Measurements from ENCODE around the gene NRIP3.
"Not testable (repeated sequence)": the region's sequence is repeated elsewhere in the genome, so short reads cannot be mapped to it uniquely, and the experiment has no call there.

Gene NRIP3

DNA sequence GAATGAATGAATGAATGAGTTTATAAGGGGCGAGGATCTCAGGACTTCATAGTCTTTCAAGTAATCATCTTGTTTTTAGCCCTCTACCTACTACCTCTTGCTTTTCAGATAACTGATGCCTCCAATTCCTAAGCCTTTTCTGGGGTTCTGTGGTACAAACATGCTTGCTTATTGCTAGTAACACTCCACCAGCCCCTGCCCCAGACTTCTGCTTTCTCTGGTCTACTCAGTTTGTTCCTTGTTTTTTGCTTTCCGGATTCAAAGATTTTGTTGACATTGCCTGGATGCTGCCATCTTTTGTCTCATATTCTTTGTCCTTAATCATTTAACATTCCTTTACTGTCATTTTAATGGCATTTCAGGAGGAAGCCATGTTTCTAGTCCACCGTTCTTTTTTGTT lies 30.7 kb downstream of the NRIP3 start:
- DNase-seq (ENCODE audit: low read depth in 2 of 2): no peak

DNA sequence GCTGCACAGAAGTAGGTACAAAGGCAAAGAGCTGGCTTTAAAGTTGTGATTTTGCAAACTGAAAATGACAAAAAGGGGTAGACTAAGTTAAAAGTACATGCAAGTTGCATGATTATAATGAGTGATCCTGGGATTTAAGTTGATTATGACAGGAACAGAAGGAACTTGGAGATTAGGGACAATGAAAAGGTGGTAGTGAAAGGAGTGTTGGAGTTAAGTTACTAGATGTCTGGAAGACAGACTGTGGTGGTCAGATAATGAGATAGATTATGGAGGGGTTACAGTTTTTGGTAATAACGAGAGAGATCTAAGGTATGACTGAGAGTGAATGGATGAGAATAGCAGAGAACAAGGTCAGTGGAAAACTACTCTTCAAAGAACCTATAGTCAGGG lies 31.9 kb downstream of the NRIP3 start:
- DNase-seq (ENCODE audit: low read depth in 2 of 2): no peak

DNA sequence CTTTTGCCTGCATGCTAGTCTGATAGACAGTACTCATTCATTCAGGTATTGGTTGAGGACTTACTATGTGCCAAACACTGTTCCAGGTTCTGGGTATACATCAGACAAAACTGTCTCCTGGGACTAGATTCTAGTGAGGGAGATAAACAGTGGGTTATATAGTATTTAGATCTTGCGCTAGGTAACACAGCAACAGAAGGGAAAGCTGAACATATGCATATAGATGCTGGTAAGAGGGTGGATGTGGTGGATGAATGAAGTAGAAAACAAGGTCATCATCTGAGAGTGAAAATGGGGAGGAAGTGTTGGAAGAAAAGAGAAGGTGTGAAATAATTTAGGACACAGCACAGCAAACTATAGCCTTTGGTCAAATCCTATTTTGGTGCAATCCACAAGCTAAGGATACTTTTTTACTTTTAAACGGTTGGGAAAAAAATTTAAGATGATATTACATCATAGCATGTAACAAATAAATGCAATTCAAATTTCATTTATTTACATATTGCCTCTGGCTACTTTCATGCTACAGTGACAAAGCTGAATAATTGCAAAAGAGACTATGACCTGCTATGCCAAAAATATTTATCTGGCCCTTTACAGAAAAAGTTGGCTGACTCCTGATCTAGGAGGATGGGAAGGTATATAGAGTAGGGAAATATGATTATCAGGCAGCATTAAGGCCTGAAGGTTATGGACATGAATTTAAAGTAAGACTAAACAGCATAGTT lies 32.4 kb downstream of the NRIP3 start:
- DNase-seq (ENCODE audit: low read depth in 2 of 2): no peak

DNA sequence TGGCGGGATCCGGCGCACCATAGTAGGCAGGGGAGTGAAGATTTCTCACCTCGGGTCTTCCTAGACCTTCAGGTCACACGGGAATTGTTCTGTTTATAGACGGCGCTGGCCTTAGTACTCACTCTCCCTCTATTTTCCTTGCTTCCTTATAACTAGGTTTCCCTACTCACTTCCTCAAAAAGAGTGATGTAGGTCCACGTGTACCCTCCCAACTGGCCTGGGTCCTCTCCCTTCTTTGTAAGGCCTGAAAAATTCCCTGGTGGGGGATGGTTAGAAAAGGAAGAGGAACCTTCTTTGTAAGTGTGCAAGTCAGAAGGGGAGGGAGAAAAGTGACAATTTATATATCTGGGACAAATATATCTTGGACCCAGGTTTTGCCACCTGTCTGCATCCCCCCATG lies 36.6 kb downstream of the NRIP3 start:
- no peak for DNase-seq (ENCODE audit: low read depth in 2 of 2)

DNA sequence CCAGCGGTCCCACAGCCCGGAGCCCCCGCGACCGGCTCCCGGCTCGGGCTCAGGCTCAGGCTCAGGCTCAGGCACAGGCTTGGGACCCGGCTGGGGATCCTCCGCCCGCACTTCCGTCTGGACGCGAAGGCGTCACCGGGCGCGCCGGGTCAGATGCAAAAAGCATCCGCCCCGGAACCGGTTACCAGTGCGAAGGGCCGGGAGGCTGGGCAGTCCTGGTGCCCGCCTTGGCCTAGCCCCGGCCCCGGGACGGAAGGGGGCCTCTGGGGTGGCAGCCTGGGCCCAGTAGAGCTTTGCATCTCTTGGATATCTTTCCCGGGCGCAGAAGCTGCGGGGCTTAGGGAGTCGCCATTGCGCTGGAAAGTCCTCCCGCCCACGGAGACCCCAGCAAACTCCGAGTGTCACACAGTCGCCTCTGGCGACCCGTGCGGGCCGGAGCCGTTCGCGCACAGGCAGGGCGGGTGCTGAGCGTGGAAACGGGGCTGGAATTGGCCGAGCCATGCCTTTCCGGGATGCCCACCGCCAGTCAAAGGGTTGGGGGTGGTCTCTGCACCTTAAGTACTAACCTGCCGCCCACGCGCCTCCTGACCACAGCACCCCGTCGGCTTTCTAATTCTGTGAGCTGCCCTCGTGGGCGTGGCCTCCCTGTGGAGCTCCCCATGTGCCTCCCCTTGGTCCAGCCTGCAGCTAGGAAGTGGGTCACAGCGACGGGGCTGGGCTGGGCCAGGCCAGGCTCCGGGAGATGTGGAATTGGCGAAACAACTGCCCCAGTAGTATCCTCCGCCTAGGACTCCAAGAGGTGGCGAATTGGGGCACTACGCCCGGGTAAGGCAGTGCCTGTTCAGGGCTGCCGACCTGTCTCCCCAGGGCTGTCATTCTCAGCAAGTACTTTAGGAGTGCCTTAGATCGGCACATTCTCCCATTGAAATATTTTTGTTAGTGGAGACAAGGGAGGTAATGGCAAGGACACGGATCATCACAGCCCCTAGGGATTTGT lies 39.2 kb downstream of the NRIP3 start, which contains the start of gene TMEM9B:
Gene TMEM9B, minus strand, starts transcription at position 119 of the 997 bp plus-strand sequence. CDS start 129 bp downstream, outside the sequence.
- DNase-seq (ENCODE audit: low read depth in 2 of 2): peak; percentile 34 to 54

DNA sequence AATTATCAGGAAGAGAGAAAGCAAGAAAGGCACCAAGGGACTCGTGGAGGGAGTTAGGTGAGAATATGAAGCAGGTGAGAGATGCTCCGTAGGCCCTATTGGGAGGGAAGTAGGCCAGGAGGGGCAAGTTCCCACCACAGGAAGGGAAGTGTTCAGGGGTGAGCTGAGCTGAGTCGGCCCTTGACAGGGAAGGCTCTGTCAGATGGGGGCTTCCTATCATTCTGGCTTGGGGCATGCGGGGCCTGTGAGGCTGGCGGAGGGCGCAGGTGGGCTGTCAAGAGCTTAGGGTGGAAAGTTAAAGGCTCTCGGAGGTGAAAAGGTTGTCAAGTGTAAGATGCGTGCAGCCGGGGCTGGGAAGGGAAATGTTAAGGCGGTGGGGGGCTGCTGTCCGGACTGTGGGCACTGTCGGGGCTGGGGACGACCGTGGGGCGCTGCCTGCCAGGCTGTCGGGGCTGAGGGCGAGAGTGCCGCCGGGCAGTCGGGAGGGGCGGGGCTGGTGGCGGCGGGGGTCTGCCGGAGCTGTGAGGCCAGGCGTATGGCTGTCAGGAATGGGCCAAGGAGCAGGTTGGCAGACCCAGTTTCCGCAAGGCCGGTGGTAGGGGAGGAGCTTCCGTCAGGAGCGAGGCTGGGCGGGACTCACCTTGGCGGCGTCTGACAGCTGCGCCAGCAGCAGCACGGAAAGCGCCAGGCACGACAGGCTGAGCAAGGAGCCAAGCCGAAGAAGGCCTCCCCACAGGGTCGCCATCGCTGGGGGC lies 40.1 kb downstream of the NRIP3 start:
- peak; percentile 23 to 52 for DNase-seq (ENCODE audit: low read depth in 2 of 2)

DNA sequence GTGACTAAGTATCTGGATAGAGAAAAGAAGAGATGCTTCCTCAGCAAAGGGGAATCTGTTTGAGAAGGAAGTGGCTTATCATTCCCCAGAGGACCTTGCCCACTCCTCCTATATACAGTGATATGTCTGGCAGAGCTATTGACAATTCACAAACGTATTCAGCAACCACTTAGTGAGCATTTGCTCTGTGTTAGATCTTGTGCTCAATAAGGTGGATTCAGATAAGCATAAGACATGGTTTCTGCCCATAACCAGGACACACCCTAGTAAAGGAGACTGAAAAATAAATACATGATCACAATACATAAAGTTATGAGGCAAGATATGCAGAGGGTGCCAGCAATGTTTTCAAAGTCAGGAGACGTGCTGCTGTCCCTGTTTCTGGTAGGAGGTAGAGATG lies 41.0 kb downstream of the NRIP3 start:
- DNase-seq (ENCODE audit: low read depth in 2 of 2): no peak

DNA sequence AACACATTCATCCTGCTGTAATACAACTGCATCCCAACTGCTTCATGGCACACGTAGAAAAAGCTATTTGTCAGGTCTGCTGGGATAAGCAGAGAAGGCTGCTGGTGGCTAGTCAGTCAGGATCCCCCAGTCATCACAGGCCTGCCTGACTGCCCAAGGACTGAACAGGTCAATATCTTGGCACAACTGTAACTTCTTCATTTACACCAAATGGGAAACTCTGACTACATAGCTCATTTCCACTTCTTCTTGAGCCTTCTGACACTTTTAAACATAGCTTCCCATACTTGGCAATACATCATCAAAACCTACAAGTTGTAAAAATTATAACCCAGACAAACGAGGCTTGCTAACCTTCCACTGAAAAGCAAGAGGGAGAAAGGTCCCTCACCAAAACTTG lies 42.4 kb downstream of the NRIP3 start:
- DNase-seq (ENCODE audit: low read depth in 2 of 2): no peak

DNA sequence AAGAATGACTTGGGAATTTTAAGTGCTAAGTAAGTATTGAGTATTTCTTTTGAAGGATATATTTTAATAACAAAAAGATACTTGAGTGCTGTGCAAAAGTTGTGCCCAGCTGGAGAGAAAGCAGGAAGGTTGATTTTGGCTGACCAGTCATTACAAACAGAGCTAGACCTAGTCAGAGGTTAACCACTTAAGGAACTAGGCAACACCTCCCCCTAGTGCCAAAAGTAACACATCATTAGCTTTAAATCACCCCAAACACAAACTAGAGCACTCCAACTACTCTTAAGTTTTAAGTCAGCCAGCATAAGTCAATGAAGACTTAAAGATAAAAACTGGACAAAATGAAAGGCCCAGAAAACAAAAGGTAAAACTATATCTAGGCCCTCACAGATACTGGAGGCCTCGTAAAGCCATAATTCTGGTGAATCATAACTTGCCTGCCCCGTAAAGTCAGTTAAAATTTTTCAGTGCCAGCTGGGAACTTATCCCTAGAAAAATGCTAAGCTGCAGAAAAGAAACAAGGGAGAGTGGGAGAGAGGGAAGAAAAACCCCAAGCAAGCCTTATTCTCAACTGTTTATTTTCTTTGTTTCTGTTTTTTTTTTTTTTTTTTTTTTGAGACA lies 44.1 kb downstream of the NRIP3 start:
- DNase-seq (ENCODE audit: low read depth in 2 of 2): no peak

DNA sequence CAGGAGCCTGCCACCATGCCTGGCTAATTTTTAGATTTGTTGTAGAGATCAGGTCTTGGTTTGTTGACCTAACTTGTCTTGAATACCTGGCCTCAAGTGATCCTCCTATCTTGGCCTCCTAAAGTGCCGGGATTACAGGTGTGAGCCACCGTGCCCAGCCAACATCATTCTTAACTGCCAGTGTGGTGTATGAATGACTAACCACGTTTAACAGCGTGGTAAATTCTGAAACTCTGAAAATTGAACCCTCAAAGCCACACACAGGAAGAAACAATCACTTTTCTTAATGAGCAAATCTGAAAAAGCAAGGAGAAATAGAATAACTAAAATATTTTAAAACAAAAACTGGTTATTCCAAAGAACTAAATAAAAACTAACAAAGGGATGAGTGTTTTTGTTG lies 46.9 kb downstream of the NRIP3 start:
- DNase-seq (ENCODE audit: low read depth in 2 of 2): no peak

DNA sequence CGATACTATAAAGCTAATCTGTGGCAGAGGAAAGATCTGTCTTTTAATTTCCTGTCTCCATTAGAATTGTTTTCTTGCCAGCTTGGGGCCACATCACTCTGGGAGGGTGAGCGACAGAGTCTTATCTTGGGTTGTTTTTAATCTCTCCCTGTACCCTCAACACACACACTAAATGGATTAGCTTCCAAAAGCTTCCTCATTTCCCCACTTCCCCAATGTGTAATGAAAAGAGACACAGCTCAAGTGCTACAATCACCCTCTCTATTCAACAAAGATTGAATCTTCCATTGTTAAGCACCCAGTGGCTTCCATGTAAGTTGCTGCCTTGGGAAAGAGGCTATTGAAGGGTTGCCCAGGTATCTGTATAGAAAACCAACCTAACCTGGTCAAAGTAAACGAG lies 54.9 kb downstream of the NRIP3 start:
- no peak for DNase-seq (ENCODE audit: low read depth in 2 of 2)

DNA sequence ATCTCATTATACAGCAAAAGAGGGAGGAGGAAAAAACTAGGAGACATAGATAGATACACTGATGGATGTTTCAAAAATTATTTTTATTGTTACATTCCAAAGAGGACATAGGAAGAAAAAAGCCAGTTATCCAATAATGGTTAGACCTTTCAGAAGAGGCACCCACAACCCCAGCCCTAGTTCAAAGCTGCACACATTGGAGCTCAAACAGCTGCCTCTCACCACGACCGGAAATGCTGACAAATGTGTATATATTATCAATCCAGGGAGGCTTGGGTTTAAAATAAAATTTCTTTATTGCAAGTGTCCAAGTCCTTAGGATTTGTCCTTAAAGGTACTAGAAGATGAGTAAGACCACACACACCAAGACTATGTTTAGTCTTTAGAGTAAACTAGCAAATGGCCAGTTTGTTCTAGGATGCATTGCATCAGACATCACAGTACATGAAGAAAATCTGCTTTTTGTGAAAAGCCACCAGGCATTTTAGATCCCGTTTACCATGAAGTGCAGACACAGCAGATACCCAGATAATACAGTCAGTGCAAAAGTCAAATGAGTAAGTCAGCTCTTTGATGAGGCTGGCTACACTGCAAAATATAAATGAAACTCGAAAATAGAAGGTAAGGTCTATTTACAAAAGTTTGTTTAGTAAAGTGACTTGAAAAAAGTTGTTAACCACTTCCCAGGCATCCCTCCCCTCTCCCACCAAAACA lies 56.4 kb downstream of the NRIP3 start:
- no peak for DNase-seq (ENCODE audit: low read depth in 2 of 2)

DNA sequence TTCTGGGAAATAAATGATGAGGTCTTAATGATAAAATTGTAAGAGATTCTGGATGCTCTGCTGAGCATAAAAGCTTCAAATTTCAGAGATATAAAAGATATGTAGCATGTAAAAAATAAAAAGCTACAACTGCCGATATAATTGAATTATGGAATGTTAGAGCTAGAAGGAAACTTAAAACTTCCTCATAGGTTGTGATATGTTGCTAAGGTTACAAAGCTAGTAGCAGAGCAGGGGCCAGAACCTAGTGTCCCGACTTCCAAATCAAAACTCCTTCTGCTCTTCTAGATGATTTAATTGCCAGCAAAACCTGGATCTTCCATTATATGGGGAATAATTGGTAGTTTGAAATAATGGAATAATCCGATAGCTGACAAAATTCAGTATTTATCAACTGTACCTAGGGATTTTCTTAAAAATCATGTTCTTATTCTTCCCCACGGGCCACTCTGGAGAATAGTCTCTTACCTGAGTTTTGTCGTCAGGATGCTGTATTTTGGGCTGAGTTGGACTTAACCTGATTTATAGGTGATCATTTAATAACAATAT lies 61.2 kb downstream of the NRIP3 start, which contains the start of gene ASCL3:
Gene ASCL3, minus strand, starts transcription at position 499 of the 549 bp plus-strand sequence. CDS start 4,855 bp downstream, outside the sequence.
- DNase-seq (ENCODE audit: low read depth in 2 of 2): no peak

DNA sequence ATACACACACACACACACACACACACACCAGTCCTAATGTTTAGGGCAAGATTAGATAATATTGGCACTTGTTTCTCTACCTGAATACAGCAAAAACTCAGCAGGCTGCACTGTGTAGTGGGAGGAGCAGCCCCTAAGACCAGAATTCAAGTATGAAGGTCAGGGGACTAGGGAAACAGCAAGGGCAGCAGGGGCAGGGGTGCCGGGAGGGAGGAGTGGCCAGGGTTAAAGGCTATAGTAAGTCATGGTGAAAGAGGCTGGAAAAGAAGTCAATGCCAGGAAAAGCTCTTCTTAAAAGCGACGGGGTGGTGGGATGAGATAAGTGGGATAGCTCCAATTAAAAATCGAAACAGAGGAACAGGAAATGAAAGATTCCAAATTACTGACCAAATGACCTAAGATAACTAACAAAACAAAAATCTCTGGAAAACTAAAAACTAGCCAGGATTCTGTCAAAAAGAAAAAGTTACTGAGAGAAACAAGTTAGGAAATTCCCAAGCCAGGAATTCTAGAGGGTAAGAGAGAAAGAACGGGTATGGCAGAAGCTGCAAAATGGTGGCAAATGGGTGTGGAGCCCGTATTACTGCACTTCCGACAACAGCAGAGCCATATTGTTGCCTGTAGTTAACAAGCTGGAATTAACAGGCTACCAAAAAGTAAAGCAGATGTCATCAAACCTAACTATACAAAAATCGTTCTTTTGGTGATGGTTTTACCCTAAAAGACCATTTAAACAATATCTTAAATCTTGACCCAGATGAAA lies 62.3 kb downstream of the NRIP3 start:
- no peak for DNase-seq (ENCODE audit: low read depth in 2 of 2)

DNA sequence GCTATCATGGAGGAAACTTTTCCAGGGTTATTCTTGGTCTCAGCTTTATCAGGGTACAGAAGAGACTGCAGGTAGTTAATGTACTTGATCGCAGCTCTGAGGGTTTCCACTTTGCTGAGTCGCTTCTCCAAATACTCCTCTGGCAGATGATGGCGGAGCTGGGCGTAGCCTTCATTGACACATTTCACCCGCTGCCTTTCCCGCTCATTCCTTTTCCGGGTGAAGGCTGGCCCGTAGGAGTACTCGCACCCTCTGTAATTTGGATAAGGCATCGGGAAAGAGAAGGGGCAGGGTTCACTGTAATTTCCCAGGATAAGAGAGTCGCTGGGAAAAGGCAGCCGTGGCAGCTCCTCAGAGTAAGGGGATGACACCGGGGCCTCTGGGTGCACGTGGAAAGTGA lies 66.1 kb downstream of the NRIP3 start:
- DNase-seq (ENCODE audit: low read depth in 2 of 2): no peak

DNA sequence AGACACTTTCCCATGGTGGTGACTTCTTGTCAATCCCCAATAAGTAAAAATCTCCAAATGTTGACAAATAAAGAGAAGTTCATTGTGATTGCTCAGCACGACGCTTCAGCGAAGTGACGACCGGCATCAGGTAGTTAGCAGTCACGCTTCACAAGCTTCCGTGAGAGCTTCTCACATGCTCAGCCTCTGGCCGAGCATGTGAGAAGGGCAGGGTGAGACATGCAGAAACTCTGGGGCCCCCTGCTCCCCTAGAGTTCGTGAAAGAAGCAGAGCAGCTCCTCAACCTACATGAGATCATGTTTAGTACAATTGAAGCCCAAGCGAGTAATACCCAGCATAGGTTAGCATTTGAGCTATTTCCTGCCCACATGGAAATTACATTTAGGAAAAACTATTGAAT lies 66.6 kb downstream of the NRIP3 start:
- no peak for DNase-seq (ENCODE audit: low read depth in 2 of 2)

DNA sequence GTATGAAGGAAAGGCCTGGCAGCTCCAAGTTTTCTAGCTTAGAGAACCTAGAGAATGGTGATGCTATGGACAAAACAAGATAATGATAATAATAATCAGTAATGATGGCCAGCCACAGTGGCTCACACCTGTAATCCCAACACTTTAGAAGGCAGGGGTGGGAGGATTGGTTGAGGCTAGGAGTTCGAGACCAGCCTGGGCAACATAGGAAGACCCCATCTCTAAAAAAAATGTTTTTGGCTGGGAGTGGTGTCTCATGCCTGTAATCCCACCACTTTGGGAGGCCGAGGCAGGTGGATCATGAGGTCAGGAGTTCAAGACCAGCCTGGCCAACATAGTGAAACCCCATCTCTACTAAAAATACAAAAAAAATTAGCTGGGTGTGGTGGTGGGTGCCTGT lies 68.0 kb downstream of the NRIP3 start:
- DNase-seq (ENCODE audit: low read depth in 2 of 2): not testable (repeated sequence)

DNA sequence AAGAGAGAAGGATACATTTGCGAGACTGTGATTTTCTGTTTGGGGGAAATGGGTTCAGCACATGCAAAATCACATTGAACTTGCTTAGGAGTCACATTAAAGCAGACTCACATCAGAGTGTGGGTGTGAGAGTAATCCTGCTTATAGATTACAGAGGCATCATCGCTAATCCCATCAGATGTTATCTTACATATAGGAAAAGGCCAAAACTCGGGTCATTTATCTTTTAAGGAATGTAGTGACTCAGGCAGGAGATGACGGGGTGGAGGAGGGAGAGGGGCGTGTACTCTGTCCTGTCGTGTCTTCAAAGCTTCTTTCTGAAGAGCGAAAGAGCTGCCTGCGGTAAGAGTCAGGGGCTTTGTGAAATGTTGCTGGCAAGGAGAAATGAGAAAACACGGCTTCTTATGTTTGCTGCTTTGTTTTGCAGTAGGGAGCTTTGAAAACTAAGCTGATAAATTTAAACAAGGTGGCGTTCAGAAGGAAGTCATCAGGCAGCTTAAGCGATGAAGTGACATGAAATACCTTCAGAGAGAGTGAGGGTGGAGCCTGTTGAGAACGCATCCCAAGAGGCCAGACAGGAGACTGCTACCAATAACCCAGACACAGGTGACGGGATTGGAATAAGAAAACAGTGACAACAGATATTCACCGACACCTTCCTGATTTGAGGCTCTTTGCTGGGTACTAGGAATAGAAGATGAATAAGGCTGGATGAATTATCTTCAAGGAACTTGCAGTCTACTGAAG lies 68.9 kb downstream of the NRIP3 start:
- DNase-seq (ENCODE audit: low read depth in 2 of 2): no peak

DNA sequence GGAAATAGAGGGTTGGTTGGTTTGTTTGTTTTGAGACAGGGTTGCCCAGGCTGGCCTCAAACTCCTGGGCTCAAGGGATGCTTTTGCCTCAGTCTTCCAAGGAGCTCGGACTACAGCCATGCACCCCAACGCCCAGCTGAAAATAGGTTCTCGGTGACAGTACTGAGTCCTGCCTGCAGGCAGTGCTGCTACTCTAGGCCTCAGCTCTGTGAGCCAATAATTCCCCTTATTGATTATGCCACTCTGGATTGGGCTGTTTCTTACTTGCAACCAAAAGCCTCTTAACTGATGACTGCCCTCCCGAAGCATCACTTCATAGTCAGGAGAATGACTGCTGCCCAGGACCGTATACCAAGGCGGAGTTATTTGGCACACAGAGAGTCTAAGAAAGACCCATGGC lies 69.9 kb downstream of the NRIP3 start:
- no peak for DNase-seq (ENCODE audit: low read depth in 2 of 2)

All from stimulated activated CD4-positive, alpha-beta T cell treated with anti-CD3 and anti-CD28 coated beads, Interleukin-1b, Interleukin-23, amount 100 ng/mL, for 1 hour (primary cell).